ENCODE results near the gene PDGFRA.

The PDGFRA gene

GRCh38 chr4:54192811-54193210 is 36.3 kb upstream of the PDGFRA start:
- no peak overlapping the region for H3K4me3 ChIP-seq (ENCODE audit: low read length)
- TF ChIP-seq, protein P1, sequence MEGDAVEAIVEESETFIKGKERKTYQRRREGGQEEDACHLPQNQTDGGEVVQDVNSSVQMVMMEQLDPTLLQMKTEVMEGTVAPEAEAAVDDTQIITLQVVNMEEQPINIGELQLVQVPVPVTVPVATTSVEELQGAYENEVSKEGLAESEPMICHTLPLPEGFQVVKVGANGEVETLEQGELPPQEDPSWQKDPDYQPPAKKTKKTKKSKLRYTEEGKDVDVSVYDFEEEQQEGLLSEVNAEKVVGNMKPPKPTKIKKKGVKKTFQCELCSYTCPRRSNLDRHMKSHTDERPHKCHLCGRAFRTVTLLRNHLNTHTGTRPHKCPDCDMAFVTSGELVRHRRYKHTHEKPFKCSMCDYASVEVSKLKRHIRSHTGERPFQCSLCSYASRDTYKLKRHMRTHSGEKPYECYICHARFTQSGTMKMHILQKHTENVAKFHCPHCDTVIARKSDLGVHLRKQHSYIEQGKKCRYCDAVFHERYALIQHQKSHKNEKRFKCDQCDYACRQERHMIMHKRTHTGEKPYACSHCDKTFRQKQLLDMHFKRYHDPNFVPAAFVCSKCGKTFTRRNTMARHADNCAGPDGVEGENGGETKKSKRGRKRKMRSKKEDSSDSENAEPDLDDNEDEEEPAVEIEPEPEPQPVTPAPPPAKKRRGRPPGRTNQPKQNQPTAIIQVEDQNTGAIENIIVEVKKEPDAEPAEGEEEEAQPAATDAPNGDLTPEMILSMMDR (conservative IDR thresholded peaks at IDR 0.05; ENCODE audit: low read length) = no peak
- DNase-seq (ENCODE audit: low read depth) = no peak

DNA sequence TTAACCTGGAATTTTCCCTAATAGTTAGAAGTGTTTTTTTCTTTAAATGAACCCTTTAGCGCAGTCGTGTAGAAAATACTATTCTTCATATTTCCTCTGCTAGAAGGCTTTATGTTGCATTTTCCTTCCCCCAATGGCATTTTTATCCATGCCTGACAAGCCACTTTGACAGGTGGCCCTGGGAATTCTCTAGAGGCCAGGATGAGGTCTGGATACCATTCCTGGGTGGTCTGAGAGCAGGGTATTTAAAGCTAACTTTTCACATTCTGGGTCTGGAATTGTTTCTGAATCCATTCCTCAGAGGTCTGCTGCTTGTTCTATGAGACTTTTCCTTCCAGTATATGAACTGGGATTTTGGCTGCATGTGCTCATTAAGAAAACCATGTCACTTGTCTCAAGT is 31.2 kb upstream of the PDGFRA start:
- TF ChIP-seq, protein P1 (conservative IDR thresholded peaks at IDR 0.05; ENCODE audit: low read length) = no peak
- H3K4me3 ChIP-seq (ENCODE audit: low read length) = no peak overlapping the region
- no peak for DNase-seq (ENCODE audit: low read depth)

DNA sequence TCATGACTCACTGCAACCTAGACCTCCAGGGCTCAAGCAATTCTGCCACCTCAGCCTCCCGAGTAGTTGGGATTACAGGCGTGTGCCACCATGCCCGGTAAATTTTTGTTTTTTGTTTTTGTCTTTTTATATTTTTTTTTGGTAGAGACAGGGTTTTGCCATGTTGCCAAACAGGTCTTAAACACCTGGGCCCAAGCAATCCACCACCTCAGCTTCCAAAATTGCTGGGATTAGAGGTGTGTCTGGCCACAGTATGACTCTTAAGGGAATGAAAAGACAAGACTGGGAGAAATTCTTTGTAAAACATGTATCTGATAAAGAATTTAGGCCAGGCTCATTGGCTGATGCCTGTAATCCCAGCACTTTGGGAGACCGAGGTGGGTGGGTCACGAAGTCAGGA is 29.2 kb upstream of the PDGFRA start:
- H3K4me3 ChIP-seq (ENCODE audit: low read length) = no peak overlapping the region
- TF ChIP-seq, protein P1 (conservative IDR thresholded peaks at IDR 0.05; ENCODE audit: low read length) = no peak
- no peak for DNase-seq (ENCODE audit: low read depth)

DNA sequence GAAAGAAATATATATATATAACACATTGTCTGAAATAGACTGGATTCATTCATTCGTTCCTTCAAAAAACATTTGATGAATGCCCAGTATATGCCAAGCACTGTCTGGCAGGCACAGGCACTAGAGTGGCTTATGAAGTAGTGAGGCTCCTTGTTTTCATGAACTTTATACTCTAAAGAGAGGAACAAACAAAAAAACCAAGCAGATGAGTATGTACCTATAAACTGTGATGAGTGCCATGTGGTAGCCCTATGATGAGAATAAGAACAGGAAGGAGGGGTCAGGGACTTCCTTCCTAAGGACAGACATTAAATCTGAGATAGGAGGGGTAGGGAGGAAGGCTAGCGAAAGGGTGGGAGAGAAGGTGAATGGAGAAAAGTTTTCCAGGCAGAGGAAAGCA is 19.5 kb upstream of the PDGFRA start:
- TF ChIP-seq, protein P1 (conservative IDR thresholded peaks at IDR 0.05; ENCODE audit: low read length) = no peak

GRCh38 chr4:54213001-54213400 is 16.1 kb upstream of the PDGFRA start:
- DNase-seq (ENCODE audit: low read depth) = peak; percentile 31
- TF ChIP-seq, protein P1 (conservative IDR thresholded peaks at IDR 0.05; ENCODE audit: low read length) = no peak
- no peak overlapping the region for H3K4me3 ChIP-seq (ENCODE audit: low read length)

More for the DNA sequence above, 19.5 kb upstream of the PDGFRA start:
- DNase-seq (ENCODE audit: low read depth) = no peak
- H3K4me3 ChIP-seq (ENCODE audit: low read length) = no peak overlapping the region

- TF ChIP-seq, protein P1 (conservative IDR thresholded peaks at IDR 0.05; ENCODE audit: low read length) = no peak
- no peak overlapping the region for H3K4me3 ChIP-seq (ENCODE audit: low read length)
- no peak for DNase-seq (ENCODE audit: low read depth)
Measured at GRCh38 chr4:54213761-54214160, 15.3 kb upstream of the PDGFRA start.

GRCh38 chr4:54215379-54216077 is 13.6 kb upstream of the PDGFRA start:
- peak; percentile 29 for DNase-seq (ENCODE audit: low read depth)
- TF ChIP-seq, protein P1 (conservative IDR thresholded peaks at IDR 0.05; ENCODE audit: low read length) = no peak
- H3K4me3 ChIP-seq (ENCODE audit: low read length) = no peak overlapping the region

Measured in AG10803 (cell line).